ENCODE measurements around the gene CYP3A7. TPM values are rescaled to one million over a fixed set of nuclear protein-coding genes. Genes with fewer than 3 reads are reported as not detected.
"Not testable (repeated sequence)": the region's sequence is repeated elsewhere in the genome, so short reads cannot be mapped to it uniquely, and the experiment has no call there.

CYP3A7 gene
- total RNA-seq, 2 donors from 2014 or later, result 1.3 TPM; not detected in 1

- Histone ChIP-seq H3K9me3 (no peaks in the 10 kb centered on the region), H3K36me3 (replicated peaks in 1 of 2; ENCODE audit: insufficient read depth in 1 of 2, low read depth in 2 of 2) (no peaks in the 10 kb centered on the region), H3K4me3 (no peak overlapping the region), H3K27me3 (no peaks in the 10 kb centered on the region), H3K4me1 (peaks cover 20% of the 10 kb centered on the region), H3K27ac (no peak overlapping the region)
- ATAC-seq (no peak), DNase-seq (no peak)
- intact Hi-C loops (cut with DNase I), result no loop called here
- TF ChIP-seq, protein P1, sequence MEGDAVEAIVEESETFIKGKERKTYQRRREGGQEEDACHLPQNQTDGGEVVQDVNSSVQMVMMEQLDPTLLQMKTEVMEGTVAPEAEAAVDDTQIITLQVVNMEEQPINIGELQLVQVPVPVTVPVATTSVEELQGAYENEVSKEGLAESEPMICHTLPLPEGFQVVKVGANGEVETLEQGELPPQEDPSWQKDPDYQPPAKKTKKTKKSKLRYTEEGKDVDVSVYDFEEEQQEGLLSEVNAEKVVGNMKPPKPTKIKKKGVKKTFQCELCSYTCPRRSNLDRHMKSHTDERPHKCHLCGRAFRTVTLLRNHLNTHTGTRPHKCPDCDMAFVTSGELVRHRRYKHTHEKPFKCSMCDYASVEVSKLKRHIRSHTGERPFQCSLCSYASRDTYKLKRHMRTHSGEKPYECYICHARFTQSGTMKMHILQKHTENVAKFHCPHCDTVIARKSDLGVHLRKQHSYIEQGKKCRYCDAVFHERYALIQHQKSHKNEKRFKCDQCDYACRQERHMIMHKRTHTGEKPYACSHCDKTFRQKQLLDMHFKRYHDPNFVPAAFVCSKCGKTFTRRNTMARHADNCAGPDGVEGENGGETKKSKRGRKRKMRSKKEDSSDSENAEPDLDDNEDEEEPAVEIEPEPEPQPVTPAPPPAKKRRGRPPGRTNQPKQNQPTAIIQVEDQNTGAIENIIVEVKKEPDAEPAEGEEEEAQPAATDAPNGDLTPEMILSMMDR (IDR thresholded peaks at IDR 0.05), result no peak
- TF ChIP-seq POLR2A (IDR thresholded peaks at IDR 0.05), result no peak
- WGBS, 2 donors, result 73 to 85% methylated on average over 1 of the region's 1 CpG
Measured at GRCh38 chr7:99737726-99738125, 2.7 kb upstream of the CYP3A7 start.

DNA sequence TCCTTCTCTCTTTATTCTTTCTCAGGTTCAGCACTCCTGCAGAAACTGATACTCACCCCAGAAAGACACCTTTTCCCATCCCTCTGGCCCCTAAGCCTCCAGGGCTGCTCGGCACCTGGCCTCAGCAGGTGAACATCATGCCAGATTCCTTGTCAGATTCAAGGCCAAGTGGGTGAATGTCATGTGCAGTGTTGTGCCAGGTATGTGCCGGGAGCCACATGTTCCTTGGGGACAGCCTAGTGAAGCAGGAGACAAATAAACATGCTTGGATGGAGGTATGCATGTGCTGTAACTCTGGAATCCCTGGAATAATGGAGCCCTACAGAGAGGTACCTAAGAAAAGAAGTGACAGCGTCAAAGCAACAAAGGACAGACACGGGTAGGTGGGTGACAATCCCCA, 1.7 kb upstream of the CYP3A7 start:
- H3K27me3 ChIP-seq; H3K9me3 ChIP-seq; H3K27ac ChIP-seq; H3K36me3 ChIP-seq (replicated peaks in 1 of 2; ENCODE audit: insufficient read depth in 1 of 2, low read depth in 2 of 2); H3K4me3 ChIP-seq; intact Hi-C loops (cut with DNase I): not testable (repeated sequence)
- H3K4me1 ChIP-seq, result peaks cover 27% of the 10 kb centered on the region
- peak; percentile 61 for ATAC-seq
- 53 to 60% methylated on average over 4 of the region's 4 CpGs for WGBS, 2 donors
- peak in 2 of 4 donors; percentile 13 to 28 for DNase-seq

- Histone ChIP-seq H3K27ac (peak overlapping the region; percentile 11 to 43 (median 23)), H3K9me3 (no peaks in the 10 kb centered on the region), H3K4me1 (peaks cover 50% of the 10 kb centered on the region), H3K27me3 (no peaks in the 10 kb centered on the region), H3K36me3 (replicated peaks in 1 of 2; ENCODE audit: insufficient read depth in 1 of 2, low read depth in 2 of 2) (no peaks in the 10 kb centered on the region), H3K4me3 (no peak overlapping the region)
- WGBS, 2 donors, result 31 to 50% methylated on average over 2 of the region's 2 CpGs
- ATAC-seq, result no peak
- DNase-seq, result no peak
- TF ChIP-seq, protein P1 (IDR thresholded peaks at IDR 0.05), result no peak
- TF ChIP-seq POLR2A (IDR thresholded peaks at IDR 0.05), result no peak
- intact Hi-C loops (cut with DNase I), result no loop called here
Measured at GRCh38 chr7:99733448-99733847, 1.5 kb downstream of the CYP3A7 start.

DNA sequence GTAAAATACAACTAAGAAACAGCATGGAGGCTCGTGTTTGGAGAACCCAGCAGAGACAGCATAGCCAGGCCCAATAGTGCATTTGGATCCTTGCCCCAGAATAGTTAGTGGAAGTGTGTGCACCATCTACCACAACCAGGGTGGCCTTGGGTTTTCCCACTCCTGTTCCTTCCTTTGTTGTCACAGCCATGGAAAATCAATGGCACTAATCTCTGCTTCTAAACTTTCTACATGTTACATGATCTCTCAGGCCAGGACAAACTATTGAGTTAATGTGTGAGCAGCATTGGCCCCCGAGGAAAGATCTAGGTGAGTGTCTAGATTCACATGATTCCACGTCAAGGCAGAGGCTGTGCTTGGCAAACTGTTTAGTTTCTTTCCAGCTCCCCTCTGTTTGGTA, 2.0 kb downstream of the CYP3A7 start:
- intact Hi-C loops (cut with DNase I), result no loop called here
- peak; percentile 51 for ATAC-seq
- TF ChIP-seq POLR2A (IDR thresholded peaks at IDR 0.05), result no peak
- TF ChIP-seq, protein P1 (IDR thresholded peaks at IDR 0.05), result no peak

DNA sequence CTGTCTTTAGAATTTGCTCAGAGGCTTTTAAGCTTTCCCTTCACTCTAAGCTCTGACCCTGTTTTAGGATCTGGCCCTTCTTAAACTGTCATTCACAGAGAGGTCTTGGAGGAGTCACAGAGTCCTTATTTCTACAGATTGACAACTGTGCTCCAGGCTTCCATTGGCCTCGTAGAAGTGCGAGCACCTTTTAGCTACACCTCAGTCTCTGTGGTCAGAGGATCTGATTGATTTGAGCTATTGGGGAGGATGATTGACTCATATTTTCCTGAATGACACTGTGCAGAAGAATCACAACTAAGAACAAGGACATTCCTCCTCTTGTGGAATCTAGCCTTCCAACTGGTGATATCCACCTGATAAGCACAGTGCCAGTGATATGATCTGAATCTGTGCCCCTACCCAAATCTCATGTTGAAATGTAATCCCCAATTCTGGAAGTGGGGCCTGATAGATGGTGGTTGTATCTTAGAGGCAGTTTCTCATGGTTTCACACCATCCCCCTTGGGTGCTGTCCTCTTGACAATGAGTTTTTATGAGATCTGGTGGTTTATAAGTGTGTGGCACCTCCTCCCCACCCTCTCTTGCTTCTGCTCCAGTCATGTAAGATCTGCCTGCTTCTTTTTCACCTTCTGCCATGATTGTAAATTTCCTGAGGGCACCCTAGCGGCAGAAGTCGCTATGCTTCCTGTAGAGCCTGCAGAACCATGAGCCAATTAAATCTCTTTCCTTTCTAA, 3.2 kb downstream of the CYP3A7 start:
- Histone ChIP-seq H3K27ac (no peak overlapping the region), H3K36me3 (replicated peaks in 1 of 2; ENCODE audit: insufficient read depth in 1 of 2, low read depth in 2 of 2) (no peaks in the 10 kb centered on the region), H3K9me3 (no peaks in the 10 kb centered on the region), H3K4me3 (no peak overlapping the region), H3K27me3 (no peaks in the 10 kb centered on the region), H3K4me1 (peaks cover 54% of the 10 kb centered on the region)
- no peak for DNase-seq
- no peak for ATAC-seq
- no peak for TF ChIP-seq POLR2A (IDR thresholded peaks at IDR 0.05)
- TF ChIP-seq, protein P1 (IDR thresholded peaks at IDR 0.05), result no peak
- WGBS, 2 donors, result 93 to 98% methylated on average over 4 of the region's 4 CpGs
- intact Hi-C loops (cut with DNase I), result no loop called here

More for the DNA sequence above, 2.0 kb downstream of the CYP3A7 start:
- Histone ChIP-seq H3K4me1 (peaks cover 54% of the 10 kb centered on the region), H3K27ac (peak overlapping the region; percentile 11 to 43 (median 23)), H3K4me3 (no peak overlapping the region), H3K9me3 (no peaks in the 10 kb centered on the region), H3K27me3 (no peaks in the 10 kb centered on the region), H3K36me3 (replicated peaks in 1 of 2; ENCODE audit: insufficient read depth in 1 of 2, low read depth in 2 of 2) (no peaks in the 10 kb centered on the region)
- WGBS, 2 donors, result 25 to 28% methylated on average over 3 of the region's 3 CpGs
- DNase-seq, result peak in 3 of 4 donors; percentile 16 to 24 (median 22)
